ENCODE results near the gene EPSTI1. TPM values are rescaled to one million over a fixed set of nuclear protein-coding genes. Genes with fewer than 3 reads are reported as not detected.

Gene EPSTI1
- polyA plus RNA-seq, 1 of the 3 experiments (the other 2 are of a cell fraction) = 0.02 TPM

- TF ChIP-seq CTCF (IDR thresholded peaks at IDR 0.05) = no peak
- no peak for TF ChIP-seq SIN3A (IDR thresholded peaks at IDR 0.05; ENCODE audit: borderline replicate concordance, low read depth, low read length)
Measured at GRCh38 chr13:43026262-43026661, 34.2 kb upstream of the EPSTI1 start (continued).

GRCh38 chr13:43023289-43023963, 31.4 kb upstream of the EPSTI1 start, which contains the start of gene DNAJC15:
Gene DNAJC15, plus strand, starts transcription at chr13:43023586. Its CDS starts 41 bp downstream, at chr13:43023627.
- DNase-seq = peak; percentile 80
- peak within 1 kb of the TSS; percentile 71 for H3K4me2 ChIP-seq
- H3K27ac ChIP-seq (ENCODE audit: low read depth in 2 of 2, low read length in 1 of 2) = peak within 1 kb of the TSS; percentile 35 to 81
- no peaks in the 10 kb centered on the region for H3F3A ChIP-seq (replicated peaks; ENCODE audit: insufficient read depth)
- H3K9ac ChIP-seq = peak within 1 kb of the TSS; percentile 64
- no peaks in the 10 kb centered on the region for H3K27me3 ChIP-seq (ENCODE audit: insufficient read depth)
- peaks cover 30% of the 10 kb centered on the region for H3K79me2 ChIP-seq (ENCODE audit: insufficient read depth)
- H3K4me3 ChIP-seq (ENCODE audit: low read depth in 2 of 2, low read length in 1 of 2) = peak within 1 kb of the TSS; percentile 64 to 67
- peaks cover 0 to 8% of the 10 kb centered on the region in 2 experiments; a peak in 2 of 4 replicates for H3K4me1 ChIP-seq (ENCODE audit: control insufficient read depth in 1 of 2, insufficient read depth in 2 of 2, low read depth in 1 of 2, low read length in 1 of 2)
- H3K9me3 ChIP-seq = no peaks in the 10 kb centered on the region
- H3K9me2 ChIP-seq = no peaks in the 10 kb centered on the region
- peak within 1 kb of the TSS; percentile 94 for H2AFZ ChIP-seq (ENCODE audit: low read depth)
- CTCF ChIA-PET = interaction anchor here (0.8 to 1.7 kb wide), 7 partner anchors 9 to 826 kb away, joined by 3 to 9 read pairs (median 4); no protein-coding TSS in a partner anchor
- 33% methylated on average over 28 of the region's 48 CpGs for WGBS (ENCODE audit: low lambda C conversion rate)
- POLR2A ChIA-PET = no interaction called here
- no peaks in the 10 kb centered on the region for H4K20me1 ChIP-seq (ENCODE audit: insufficient read depth)
- H3K36me3 ChIP-seq (replicated peaks in 1 of 2; ENCODE audit: control insufficient read depth in 1 of 2, insufficient read depth in 2 of 2, low read length in 1 of 2) = peaks cover 0 to 8% of the 10 kb centered on the region in 2 experiments
- TF ChIP-seq REST (IDR thresholded peaks at IDR 0.05; ENCODE audit: low read depth, low read length) (0 out of 2 replicates have a peak, but pooled peaks have one; percentile 60), TAF1 (IDR thresholded peaks at IDR 0.05; ENCODE audit: borderline replicate concordance, low read depth, low read length) (peak; percentile 69; the same call in 1 of the 2 replicates), SMC3 (IDR thresholded peaks at IDR 0.05; ENCODE audit: low read depth, low read length) (no peak), CHD2 (IDR thresholded peaks at IDR 0.05; ENCODE audit: low read length, partially characterized antibody) (no peak), EP300 (IDR thresholded peaks at IDR 0.05; ENCODE audit: borderline replicate concordance in 1 of 2, low read depth in 1 of 2, low read length in 1 of 2) (no peak; a peak in 1 of 4 replicates), RFX5 (IDR thresholded peaks at IDR 0.05; ENCODE audit: low read length) (no peak), YY1 (IDR thresholded peaks at IDR 0.05; ENCODE audit: low read depth) (peak; percentile 82), RXRA (IDR thresholded peaks at IDR 0.05; ENCODE audit: borderline replicate concordance, low read depth) (no peak), MXI1 (IDR thresholded peaks at IDR 0.05; ENCODE audit: low read depth, low read length) (no peak), IRF3 (IDR thresholded peaks at IDR 0.05; ENCODE audit: low read depth, low read length) (no peak), PBX3 (IDR thresholded peaks at IDR 0.05) (no peak), FOSL2 (IDR thresholded peaks at IDR 0.05; ENCODE audit: borderline replicate concordance, low read depth) (no peak), TCF12 (IDR thresholded peaks at IDR 0.05) (no peak), MEF2A (IDR thresholded peaks at IDR 0.05; ENCODE audit: borderline replicate concordance, low read depth) (no peak), GABPA (IDR thresholded peaks at IDR 0.05; ENCODE audit: low read depth) (no peak), USF1 (IDR thresholded peaks at IDR 0.05; ENCODE audit: borderline replicate concordance, low read depth) (no peak), JUND (IDR thresholded peaks at IDR 0.05) (no peak), TEAD4 (IDR thresholded peaks at IDR 0.05; ENCODE audit: borderline replicate concordance, insufficient read depth) (no peak), NFIC (IDR thresholded peaks at IDR 0.05; ENCODE audit: borderline replicate concordance) (no peak), SIN3A (IDR thresholded peaks at IDR 0.05; ENCODE audit: borderline replicate concordance, low read depth, low read length) (peak; percentile 60; the same call in 1 of the 2 replicates), MAX (IDR thresholded peaks at IDR 0.05; ENCODE audit: low read depth) (peak; percentile 78)
